CD4-positive, alpha-beta T cell treated with Interleukin-21 for 1 hour (primary cell): ENCODE measurements around the gene RPAP2.
A peak's percentile ranks its signal among the peaks of the same experiment; 100 is the strongest.
"Not testable (repeated sequence)": the region's sequence is repeated elsewhere in the genome, so short reads cannot be mapped to it uniquely, and the experiment has no call there.

Source experiments
- DNase-seq: peaks from one replicate; pipeline ENCODE4 v3.0.0-alpha.2; 2020

RPAP2 gene

DNA sequence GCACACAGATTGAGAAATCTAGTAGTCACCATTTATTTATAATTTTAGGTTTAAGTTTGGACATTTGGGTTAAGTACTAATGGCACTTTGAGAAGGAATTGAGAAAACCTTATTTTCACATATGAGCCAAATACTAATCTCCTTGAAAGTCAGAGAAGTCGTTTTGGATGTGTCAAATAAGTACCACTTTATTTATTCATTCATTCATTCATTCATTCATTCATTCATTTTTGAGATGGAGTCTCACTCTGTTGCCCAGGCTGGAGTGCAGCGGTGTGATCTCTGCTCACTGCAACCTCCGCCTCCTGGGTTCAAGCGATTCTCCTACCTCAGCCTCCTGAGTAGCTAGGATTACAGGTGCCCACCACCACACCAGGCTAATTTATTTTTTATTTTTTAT, 79.1 kb downstream of the RPAP2 start:
- DNase-seq = not testable (repeated sequence)

DNA sequence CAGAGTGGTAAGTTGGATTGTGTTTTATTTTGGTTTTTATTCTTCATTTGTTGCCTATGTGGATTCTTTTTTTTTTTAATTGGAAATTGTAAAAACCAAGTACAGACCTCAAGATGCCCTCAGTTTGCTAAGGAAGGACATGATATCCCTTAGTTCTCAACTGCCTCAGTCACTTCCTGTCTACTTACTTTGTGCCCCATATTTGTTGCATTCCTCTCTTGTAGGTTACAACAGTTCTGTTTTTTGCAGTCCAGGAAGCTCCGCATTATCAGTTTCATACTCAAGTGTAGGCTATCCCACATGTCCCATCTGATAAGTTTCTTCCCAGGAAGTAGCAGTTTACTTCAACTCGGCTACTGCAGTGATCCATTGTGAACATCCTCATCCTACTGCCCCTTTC, 82.0 kb downstream of the RPAP2 start:
- no peak for DNase-seq

DNA sequence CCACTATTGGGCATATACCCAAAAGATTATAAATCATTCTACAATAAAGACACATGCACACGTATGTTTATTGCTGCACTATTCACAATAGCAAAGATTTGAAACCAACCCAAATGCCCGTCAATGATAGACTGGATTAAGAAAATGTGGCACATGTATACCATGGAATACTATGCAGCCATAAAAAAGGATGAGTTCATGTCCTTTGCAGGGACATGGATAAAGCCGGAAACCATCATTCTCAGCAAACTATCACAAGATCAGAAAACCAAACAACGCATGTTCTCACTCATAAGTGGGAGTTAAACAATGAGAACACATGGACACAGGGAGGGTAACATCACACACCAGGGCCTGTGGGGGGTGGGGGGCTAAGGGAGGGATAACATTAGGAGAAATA, 95.1 kb downstream of the RPAP2 start:
- DNase-seq = not testable (repeated sequence)

DNA sequence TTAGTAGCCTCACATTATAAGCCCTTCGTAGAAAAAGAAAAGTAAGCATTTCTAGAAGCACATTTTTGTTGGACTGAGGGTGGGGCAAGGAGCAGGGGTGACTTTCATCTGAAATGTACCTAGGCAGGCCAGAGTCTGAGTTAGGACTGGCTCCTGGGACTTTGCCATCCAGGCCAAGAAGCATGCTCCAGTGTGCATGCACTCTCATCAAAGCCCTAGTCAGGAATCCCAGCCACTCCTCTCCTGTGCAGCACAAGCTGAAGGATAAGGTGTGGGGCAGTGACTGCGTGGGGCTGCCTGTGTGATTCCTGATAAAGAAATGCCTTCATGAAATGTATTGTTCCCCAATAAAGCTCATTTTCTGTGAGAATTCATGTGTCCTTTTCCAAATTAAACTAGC, 99.7 kb downstream of the RPAP2 start:
- DNase-seq = no peak

DNA sequence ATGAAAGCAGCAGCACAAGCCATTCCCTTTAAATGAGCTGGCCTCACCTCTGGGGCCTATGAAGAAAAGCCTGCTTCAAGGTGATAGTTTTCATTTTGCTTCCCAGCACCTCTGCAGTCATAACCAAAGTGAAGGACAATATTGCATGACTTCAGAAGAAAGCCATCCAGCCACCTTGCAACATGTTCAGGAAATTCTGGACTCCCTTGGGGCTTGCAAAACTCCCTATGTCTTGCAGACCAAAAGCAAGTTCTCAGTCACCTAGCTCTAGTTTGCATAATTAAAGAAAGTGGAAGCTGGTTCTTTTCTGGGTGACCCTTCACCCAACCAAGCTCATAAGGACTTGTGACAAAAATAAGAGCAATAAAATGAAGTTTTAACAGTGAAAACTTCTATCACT, 100.2 kb downstream of the RPAP2 start:
- DNase-seq = no peak

DNA sequence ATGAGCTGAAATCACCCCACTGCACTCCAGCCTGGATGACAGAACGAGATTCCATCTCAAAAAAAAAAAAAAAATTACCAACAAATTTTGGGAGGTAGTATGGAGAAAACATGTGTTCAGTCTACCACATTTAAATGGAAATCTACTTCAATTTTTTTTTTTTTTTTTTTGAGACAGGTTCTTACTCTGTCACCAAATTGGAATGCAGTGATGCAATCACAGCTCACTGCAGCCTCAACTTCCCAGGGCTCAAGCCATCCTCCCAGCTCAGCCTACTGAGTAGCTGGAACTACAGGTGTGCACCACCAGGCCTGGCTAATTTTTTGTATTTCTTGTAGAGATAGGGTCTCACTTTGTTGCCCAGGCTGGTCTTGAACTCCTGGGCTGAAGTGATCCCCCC, 105.8 kb downstream of the RPAP2 start:
- no peak for DNase-seq

DNA sequence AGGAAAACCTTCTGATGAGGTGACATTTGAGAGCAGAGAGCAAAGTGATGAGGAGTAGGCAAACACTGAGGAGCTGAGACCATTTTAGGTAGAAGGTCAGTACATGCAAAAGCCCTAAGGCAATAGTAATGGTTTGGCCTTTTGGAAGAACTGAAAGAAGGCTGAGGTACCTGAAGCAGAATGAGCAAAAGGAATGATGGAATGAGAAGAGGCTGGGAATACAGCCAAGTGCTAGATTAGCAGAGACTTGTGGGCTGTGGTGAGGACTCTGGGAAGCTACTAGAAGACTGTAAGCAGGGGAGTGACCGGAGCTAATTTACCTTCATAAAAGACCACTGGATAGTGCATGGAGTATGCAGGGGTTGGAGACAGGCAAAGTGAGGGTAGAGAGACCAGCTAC, 110.0 kb downstream of the RPAP2 start:
- DNase-seq = no peak

DNA sequence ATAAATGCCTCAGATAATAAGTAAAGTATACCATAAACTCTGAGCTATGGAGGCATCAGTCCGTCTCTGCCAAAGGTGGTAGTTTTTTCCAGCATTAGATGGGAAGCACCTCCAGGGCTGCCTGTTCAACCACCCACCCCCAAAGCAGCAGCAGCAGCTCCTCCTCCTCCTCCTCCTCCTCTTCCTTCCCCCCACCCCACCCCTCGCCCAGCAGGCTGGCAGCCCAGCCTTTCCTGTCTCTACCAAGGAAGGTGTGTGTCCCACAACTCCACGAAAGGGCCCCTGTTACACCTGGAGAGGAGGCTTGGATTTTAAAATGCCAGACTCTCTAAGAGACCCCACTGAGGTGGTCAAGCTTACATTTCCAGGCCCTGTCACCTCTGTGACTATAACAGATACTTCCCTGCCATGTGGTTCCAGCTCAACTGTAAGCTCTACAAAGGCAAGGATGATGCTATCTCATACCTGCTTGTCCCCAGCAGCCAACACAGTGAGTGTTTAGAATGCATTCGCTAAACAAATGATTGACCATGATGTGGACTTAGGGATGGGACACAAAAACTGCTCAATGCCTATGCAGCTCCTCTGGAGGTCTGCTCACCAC, 111.2 kb downstream of the RPAP2 start:
- DNase-seq = no peak

DNA sequence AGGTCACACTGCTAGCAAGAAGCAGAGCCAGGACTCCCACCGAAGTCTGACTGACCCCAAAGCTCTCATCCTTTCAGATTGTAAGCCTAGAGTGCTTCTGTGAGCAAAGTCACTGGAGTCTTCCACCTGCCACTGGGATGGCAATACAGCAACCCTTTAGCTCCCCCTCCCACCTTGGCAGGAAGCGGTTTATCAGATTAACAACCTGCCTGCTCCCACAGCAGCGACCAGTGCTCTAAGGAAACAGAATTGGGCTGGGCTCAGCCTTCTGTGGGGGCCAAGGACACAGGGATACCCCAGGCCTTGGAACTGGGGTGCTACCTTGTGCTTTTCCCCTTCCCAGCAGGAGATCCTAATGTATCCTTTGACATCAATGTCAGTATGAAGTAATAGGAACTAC, 111.8 kb downstream of the RPAP2 start:
- peak; percentile 51 for DNase-seq

DNA sequence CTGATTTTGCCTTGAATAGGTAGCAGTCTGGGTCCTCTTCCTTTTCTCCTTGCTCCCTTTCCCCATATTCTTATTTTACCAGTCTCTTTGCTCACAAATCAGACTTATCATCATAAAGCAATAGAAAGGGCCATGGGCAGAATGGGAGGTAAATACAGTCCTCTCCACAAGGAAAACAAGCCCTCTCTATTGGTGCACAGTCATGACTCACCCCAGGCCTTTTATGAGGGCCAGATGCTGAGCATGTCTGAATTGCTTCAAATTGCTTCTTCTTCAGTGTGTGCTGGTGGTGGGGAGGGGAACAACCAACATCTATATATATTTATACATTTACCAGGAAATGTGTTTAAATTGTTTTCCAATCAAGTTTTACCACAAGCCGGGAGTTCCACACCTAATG, 112.7 kb downstream of the RPAP2 start:
- DNase-seq = no peak

DNA sequence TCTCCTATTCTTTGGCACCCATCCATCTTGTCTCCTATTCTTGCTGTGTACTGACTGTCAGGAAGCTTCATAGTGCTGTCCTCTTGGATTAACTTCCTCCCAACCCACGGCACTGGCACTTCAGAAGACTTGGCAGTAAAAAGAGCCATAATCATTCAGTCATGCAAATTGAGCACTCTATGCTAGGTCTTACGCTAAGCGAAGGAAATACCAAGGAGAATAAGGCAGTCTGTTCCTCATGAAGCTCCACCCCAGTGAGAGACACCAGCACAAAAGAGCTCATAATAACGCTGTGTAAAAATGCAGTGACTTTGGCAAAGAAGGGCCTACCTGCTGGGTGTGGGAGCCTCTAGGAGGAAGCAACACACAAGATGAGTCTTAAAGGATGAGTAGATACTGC, 120.8 kb downstream of the RPAP2 start:
- no peak for DNase-seq

DNA sequence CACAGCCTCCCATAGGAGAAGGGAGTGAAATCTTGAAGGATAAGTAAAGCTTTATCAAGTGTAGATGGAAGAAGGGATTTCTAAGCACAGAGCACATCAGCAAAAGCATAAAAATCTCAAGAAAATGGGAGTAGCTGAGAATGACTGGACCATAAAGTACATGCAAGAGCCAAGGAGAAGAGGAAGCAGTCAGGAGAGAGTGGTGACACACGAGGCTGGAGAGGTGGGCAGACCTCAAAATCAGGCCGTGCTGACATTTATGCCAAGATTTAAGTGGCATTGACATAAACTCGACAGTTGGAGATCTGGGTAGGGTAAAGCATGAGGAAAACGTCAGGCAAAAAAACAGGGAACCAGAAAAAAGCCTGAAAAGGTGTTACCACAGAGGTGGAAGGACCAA, 125.5 kb downstream of the RPAP2 start:
- no peak for DNase-seq

DNA sequence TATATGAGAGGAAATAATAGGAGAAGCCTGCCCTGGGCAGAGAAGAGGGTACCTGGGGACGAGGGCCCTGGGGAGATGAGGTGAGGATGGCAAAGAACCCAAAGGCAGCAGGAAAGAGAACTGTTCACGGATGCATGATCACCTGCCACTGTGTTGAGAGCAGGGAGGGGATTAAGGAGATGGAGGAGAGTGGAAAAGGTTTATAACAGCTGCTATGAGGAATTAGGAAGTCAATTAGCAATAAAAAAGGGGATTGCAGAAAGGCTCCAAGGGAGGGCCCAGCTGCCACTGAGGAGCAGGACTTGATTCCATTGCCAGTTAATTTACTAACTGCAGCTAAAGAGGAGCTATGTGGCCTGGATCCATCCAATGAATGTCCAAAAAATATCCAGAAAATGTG, 126.8 kb downstream of the RPAP2 start:
- DNase-seq = no peak

DNA sequence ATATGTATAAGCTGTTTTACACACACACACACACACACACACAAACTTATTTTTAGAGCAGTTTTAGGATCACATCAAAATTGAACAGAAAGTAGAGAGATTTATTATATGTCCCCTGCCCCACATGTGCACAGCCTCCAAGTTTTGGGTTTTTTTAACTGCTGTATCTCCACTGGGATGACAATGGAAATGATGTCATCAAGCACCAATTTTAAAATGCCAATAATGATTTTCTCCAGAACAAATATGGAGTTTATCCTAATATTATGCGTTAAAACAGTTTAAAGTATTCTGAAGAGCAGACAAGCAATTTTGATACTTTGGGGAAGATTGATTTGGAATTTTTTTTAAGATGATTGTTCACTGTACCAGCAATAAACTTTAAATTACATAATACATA, 131.2 kb downstream of the RPAP2 start:
- DNase-seq = no peak

DNA sequence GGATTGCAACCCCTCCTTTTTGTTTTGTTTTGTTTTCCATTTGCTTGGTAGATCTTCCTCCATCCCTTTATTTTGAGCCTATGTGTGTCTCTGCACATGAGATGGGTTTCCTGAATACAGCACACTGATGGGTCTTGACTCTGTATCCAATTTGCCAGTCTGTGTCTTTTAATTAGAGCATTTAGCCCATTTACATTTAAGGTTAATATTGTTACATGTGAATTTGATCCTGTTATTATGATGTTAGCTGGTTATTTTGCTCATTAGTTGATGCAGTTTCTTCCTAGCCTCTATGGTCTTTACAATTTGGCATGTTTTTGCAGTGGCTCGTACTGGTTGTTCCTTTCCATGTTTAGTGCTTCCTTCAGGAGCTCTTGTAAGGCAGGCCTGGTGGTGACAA, 135.7 kb downstream of the RPAP2 start:
- DNase-seq = not testable (repeated sequence)

DNA sequence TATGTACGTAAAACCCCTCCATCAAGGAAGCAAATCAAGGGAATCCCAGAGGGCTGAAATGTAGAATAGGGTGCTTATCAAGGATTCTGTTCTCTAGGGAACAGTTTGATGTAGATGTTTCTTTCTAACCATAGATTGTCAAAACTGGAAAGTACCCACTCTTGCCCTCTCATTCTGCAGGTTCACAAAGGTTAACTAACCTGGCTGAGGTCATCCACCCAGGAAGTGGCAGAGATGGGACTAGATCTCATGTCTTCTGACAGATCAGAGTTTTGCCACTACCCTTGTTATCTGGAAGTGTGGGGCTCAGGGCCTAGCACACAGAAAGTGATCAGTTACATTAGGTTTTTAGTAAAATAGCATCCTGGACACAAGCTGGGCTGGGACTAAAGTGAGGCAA, 140.4 kb downstream of the RPAP2 start:
- no peak for DNase-seq

DNA sequence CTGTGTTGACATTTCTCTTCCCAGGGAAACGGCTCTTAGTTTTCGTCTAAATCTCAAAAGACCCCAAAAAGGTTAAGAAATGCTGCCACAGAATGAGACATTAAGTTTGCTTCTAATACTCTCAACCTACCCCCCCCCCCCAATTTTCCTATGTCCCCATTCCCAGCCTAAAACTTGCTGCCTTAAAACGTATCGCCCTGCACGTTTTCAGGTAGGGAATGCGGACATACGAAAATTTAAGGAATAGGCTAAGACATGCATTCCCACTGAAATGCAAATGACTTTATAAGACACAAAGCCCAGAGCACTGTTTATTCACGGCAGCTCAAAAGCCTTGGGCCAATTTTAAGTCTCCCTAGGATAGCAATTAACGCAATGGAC, 142.4 kb downstream of the RPAP2 start:
- no peak for DNase-seq

DNA sequence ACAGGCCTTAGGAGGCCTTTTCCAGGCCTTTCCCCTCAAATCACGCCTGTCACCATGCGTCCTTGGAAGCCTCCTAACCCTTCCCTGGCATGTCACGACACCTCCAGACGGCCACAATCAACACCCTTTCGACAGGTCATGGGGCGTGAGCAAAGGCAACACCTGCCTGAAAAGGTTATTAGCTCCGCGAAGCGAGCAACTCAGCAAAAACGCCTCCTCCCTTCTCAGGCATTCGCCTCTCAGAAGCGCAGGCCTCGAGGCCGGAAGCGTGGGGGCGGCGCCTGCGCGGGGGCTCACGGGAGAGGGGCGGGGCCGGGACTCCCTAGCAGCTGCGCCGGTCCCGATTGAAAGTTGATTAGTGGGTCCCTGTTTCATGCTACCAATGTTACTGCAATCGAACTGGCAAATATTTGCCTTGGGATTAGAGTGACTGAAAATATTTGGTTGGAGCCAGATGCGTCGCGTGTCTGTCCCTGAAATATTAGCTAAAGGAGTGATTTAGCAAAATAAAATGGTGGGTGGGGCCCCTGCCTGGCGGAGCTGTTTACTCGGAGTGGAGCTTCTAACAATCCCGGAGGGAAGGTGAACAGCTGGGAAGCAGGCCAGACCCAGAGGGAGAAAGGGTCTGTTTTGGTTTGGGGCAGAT, 143.0 kb downstream of the RPAP2 start:
- DNase-seq = no peak

DNA sequence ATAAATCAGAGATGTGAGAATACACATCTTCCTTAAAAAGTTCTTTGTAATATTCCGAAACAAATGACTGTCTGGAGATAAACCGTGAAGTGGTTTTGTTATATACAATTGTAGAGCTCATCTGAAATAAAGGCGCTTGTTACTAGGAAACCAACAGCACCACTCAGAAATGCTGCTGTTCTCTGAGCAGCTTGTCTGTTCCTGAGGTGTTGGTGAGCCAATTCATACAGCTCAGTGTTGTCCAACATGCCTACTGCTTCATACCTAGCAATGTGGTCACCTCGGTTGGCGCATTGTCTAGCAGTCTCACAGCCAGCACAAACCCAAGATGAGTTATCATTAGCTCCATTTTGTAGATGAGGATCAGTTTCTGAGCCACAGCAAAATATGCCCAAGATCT, 143.5 kb downstream of the RPAP2 start:
- no peak for DNase-seq

DNA sequence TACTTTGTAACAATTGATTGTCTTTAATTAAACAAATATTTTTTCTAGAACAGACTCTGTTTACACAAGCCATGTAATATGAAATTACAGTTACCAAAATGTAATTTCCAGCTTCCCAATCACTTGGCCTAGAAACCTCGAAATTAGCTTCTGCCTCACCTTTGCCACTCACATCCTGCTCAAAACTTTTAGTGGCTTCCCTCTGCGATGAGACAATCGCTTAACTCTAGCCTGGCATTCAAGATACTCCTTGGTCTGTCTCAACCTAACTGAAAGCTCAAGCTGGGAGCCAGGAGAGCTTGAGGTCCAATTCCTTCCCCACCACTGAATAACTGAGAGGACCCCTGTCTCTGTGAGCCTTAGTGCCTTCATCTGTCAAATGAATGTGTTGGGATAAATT, 145.0 kb downstream of the RPAP2 start:
- DNase-seq = no peak

DNA sequence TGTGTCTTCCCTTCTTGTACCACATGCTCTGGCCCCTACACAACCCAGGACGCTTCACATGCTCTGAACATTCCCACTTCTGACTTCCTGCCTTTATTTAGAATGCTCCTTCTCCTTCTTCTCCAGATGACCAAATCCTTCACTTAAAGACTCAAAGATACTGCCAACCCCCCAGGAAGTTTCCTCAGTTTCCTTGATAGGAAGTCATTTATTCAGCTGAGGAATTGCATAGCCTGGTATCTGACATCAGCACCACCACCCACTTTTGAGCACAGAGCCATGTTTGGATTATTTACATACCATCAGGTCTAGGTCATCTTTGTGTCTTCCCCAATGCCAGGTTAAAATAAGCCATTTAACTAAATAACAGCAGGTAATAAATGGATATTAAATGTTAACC, 145.5 kb downstream of the RPAP2 start:
- no peak for DNase-seq

DNA sequence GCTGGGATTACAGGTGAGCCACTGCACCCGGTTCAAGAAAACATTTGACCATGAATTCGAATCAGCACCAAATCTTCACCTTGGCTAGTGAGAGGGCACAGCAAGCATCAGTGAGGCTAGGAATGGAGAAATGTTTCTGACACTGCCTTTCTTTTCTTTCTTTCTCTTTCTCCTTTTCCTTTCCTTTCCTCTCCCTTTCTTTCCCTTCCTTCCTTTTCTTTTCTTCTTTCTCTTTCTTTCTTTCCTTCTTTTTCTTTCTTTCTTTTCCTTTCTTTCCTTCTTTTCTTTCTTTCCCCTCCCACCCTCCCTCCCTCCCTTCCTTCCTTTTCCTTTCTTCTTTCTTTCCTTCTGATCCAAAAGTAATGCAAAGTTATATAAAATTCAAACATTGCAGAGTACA, 147.0 kb downstream of the RPAP2 start:
- DNase-seq = no peak

DNA sequence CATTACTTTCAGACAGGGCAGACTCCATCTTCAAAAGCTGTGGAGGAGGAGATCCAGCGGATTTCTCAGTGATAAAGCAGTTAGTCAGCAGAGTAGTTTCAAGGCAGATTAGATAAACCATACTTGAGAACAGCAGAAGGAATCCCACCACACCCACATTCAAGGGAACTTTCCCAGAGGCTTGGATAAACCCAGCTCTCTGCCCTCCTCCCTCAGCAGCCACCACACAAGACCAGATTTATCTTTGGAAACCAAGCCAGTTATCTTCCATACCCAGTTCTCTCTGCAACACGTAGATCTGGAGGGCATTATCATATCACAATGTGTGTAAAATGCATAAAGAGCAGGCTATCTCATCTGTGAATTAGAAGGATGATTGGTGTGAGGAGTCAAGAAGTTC, 147.7 kb downstream of the RPAP2 start:
- DNase-seq = no peak

DNA sequence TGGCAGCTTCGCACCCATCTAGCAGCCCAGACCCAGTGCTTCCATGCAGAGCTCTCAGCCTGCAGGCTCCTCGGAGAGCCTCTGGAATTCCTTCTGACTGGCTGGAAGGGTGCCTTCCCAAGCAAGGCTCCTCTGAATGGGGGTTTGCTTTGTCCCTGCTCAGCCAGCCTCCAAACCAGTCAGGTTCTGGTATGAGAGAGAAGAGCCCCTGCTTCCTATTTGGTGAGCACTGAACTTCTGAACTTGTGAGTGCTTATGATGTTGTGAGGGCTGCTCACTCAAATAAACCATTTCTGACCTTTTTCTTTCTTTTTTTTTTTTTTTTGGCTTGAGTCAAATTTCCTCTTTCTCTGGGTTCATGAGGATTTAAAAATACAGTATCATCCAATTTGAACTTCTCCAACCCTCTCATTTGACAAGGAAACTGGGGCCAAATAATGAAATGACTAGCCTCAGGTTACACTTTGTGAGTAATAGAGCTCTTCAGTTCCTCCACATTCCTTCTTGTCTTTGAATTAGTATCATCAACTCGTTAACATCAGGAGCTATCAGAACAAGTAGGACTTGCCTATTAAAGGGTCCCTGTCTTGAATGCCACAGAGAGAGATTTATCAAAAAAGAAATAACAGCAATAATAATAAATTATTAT, 148.3 kb downstream of the RPAP2 start:
- no peak for DNase-seq

DNA sequence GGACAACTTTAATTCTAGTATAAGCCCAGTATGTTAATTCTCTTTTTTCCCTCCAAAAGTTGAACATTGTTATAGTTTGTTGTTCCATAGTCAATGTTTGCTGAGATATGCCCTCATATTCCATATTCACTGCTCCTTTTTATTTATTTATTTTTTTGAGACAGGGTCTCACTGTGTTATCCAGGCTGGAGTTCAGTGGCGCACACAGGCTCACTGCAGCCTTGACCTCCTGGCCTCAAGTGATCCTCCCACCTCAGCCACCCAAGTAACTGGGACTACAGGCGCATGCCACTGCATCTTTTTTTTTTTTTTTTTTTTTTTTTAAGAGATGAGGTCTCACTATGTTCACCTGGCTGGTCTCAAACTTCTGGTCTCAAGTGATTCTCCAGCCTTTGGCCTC, 149.1 kb downstream of the RPAP2 start:
- DNase-seq = no peak
